H1 (cell line): ENCODE measurements around the gene SLC22A3. TPM values are rescaled to one million over a fixed set of nuclear protein-coding genes. Genes with fewer than 3 reads are reported as not detected.

Source experiments
- CTCF ChIA-PET: fragments of 300-600 bp; sonication (Branson Sonifier 250); formaldehyde crosslinking; loops from one replicate; lab custom pipeline; 2021; ENCODE audit not compliant: partially characterized antibody; lab: Charles Lee
- POLR2A ChIA-PET: fragments of 300-600 bp; sonication (Branson Sonifier 250); formaldehyde crosslinking; loops from one replicate; lab custom pipeline; 2021; ENCODE audit warnings: inconsistent platforms; ENCODE audit not compliant: partially characterized antibody; lab: Charles Lee
- DNase-seq, 2 experiments: peaks; one replicate each; pipeline versions ENCODE4 v3.0.0 to v3.0.0-alpha.2; 2010 to 2022; ENCODE audit warnings: low spot score in 2 of 2, low read depth in 1 of 2, mixed read lengths in 1 of 2
- FAIRE-seq: peaks from 2 replicates; lab custom pipeline; 2011; peaks lifted over from hg19 to GRCh38; lab: Jason Lieb, UNC
- H2AFZ ChIP-seq: 2 replicates; pipeline ENCODE4 v1.8.1; 2012; ENCODE audit warnings: low read length, inconsistent platforms
- H2AK5ac ChIP-seq: 2 replicates; pipeline ENCODE4 v1.6.1; 2013; ENCODE audit warnings: low read depth, low read length
- H2BK120ac ChIP-seq: replicated peaks from 2 replicates; pipeline ENCODE3; 2013; ENCODE audit warnings: low read depth, low read length, inconsistent platforms
- H2BK12ac ChIP-seq: 2 replicates; pipeline ENCODE4 v1.6.1; 2013; ENCODE audit warnings: low read depth, low read length
- H2BK15ac ChIP-seq: 2 replicates; pipeline ENCODE4 v1.6.1; 2013; ENCODE audit warnings: low read length
- H2BK20ac ChIP-seq: 2 replicates; pipeline ENCODE4 v1.6.1; 2013; ENCODE audit warnings: low read length
- H2BK5ac ChIP-seq: 2 replicates; pipeline ENCODE4 v1.6.1; 2013; ENCODE audit warnings: low read depth, low read length
- H3K14ac ChIP-seq: 2 replicates; pipeline ENCODE4 v1.6.1; 2013; ENCODE audit warnings: inconsistent platforms; ENCODE audit not compliant: insufficient read length
- H3K18ac ChIP-seq: 2 replicates; pipeline ENCODE4 v1.6.1; 2013; ENCODE audit warnings: low read length; ENCODE audit errors: extremely low read depth
- H3K23ac ChIP-seq: 2 replicates; pipeline ENCODE4 v1.6.1; 2013; ENCODE audit warnings: inconsistent platforms; ENCODE audit not compliant: insufficient read length
- H3K23me2 ChIP-seq: 2 replicates; pipeline ENCODE4 v1.6.1; 2013; ENCODE audit warnings: low read depth, low read length
- H3K27ac ChIP-seq: 2 replicates; pipeline ENCODE4 v1.6.1; 2011; ENCODE audit warnings: low read depth, low read length, inconsistent platforms
- H3K27me3 ChIP-seq, 4 experiments: replicated peaks in 1 of 4; 1 replicate in 1 of 4; 2 replicates in 3 of 4; pipeline versions ENCODE4 v1.6.1 to v1.8.1; 2011 to 2013; ENCODE audit warnings: low read length in 3 of 4, mild to moderate bottlenecking in 3 of 4, inconsistent platforms in 2 of 4, mixed read lengths in 2 of 4, moderate library complexity in 1 of 4; ENCODE audit not compliant: control insufficient read depth in 3 of 4, insufficient read depth in 3 of 4; ENCODE audit errors: extremely low read depth in 1 of 4
- H3K36me3 ChIP-seq, 4 experiments: 2 replicates each; pipeline versions ENCODE4 v1.6.1 to v1.8.1; 2011 to 2013; ENCODE audit warnings: mild to moderate bottlenecking in 4 of 4, low read length in 3 of 4, moderate library complexity in 2 of 4, control low read depth in 1 of 4, inconsistent platforms in 1 of 4; ENCODE audit not compliant: insufficient read depth in 4 of 4, control insufficient read depth in 2 of 4
- H3K4ac ChIP-seq: replicated peaks from 2 replicates; pipeline ENCODE3; 2013; ENCODE audit warnings: low read length, low read depth, mixed read lengths, inconsistent platforms; ENCODE audit not compliant: insufficient read length
- H3K4me1 ChIP-seq, 4 experiments: replicated peaks in 1 of 4; 1 replicate in 1 of 4; 2 replicates in 3 of 4; pipeline versions ENCODE4 v1.6.1 to v1.8.1; 2011 to 2013; ENCODE audit warnings: low read length in 3 of 4, inconsistent platforms in 2 of 4, mixed read lengths in 1 of 4; ENCODE audit not compliant: insufficient read depth in 4 of 4, control insufficient read depth in 3 of 4
- H3K4me2 ChIP-seq, 2 experiments: 2 replicates each; pipeline versions ENCODE4 v1.6.1 to v1.8.1; 2011 to 2013; ENCODE audit warnings: low read depth in 2 of 2, low read length in 2 of 2, control low read depth in 1 of 2, inconsistent platforms in 1 of 2, mild to moderate bottlenecking in 1 of 2; ENCODE audit not compliant: insufficient read depth in 1 of 2
- H3K4me3 ChIP-seq, 4 experiments: fragments of 200-600, 300-600 bp in 1 of 4; sonication (generic), shearing (Covaris generic), sonication (Bioruptor Twin) in 1 of 4; 2 replicates each; pipeline versions ENCODE4 v1.5.1 to v1.8.1; 2011 to 2016; ENCODE audit warnings: low read length in 4 of 4, low read depth in 3 of 4, control low read depth in 2 of 4, inconsistent platforms in 2 of 4, mild to moderate bottlenecking in 2 of 4, mixed read lengths in 1 of 4, moderate library complexity in 1 of 4; ENCODE audit not compliant: insufficient read depth in 2 of 4; ENCODE audit errors: extremely low read depth in 1 of 4
- H3K56ac ChIP-seq: replicated peaks from 2 replicates; pipeline ENCODE3; 2013; ENCODE audit warnings: low read depth, mild to moderate bottlenecking, mixed read lengths, low read length, inconsistent platforms; ENCODE audit not compliant: insufficient read length
- H3K79me1 ChIP-seq: 2 replicates; pipeline ENCODE4 v1.6.1; 2013; ENCODE audit warnings: low read depth, low read length, control low read depth
- H3K79me2 ChIP-seq, 2 experiments: 2 replicates each; pipeline versions ENCODE4 v1.6.1 to v1.8.1; 2012 to 2013; ENCODE audit warnings: low read length in 2 of 2, mild to moderate bottlenecking in 2 of 2, inconsistent platforms in 1 of 2; ENCODE audit not compliant: insufficient read depth in 2 of 2, control insufficient read depth in 1 of 2
- H3K9ac ChIP-seq, 4 experiments: replicated peaks in 1 of 4; 1 replicate in 1 of 4; 2 replicates in 3 of 4; pipeline versions ENCODE4 v1.6.1 to v1.8.1; 2011 to 2013; ENCODE audit warnings: low read depth in 3 of 4, low read length in 3 of 4, control low read depth in 2 of 4, mild to moderate bottlenecking in 2 of 4, moderate library complexity in 2 of 4, inconsistent platforms in 1 of 4; ENCODE audit errors: extremely low read depth in 1 of 4
- H3K9me3 ChIP-seq, 2 experiments: 2 replicates each; pipeline versions ENCODE4 v1.6.1 to v1.8.1; 2012 to 2013; ENCODE audit warnings: mild to moderate bottlenecking in 2 of 2, moderate library complexity in 2 of 2, control low read depth in 1 of 2, inconsistent platforms in 1 of 2, low read depth in 1 of 2, low read length in 1 of 2, mixed read lengths in 1 of 2; ENCODE audit not compliant: insufficient read depth in 2 of 2
- H4K20me1 ChIP-seq, 2 experiments: replicated peaks in 1 of 2; 2 replicates each; pipeline versions ENCODE3 to v1.8.1; 2011 to 2013; ENCODE audit warnings: inconsistent platforms in 2 of 2, low read length in 2 of 2, mild to moderate bottlenecking in 1 of 2; ENCODE audit not compliant: insufficient read depth in 2 of 2, control insufficient read depth in 1 of 2
- H4K5ac ChIP-seq: 2 replicates; pipeline ENCODE4 v1.6.1; 2013; ENCODE audit warnings: low read length, low read depth, mixed read lengths, inconsistent platforms; ENCODE audit not compliant: insufficient read length
- H4K8ac ChIP-seq: 2 replicates; pipeline ENCODE4 v1.8.0; 2013; ENCODE audit warnings: mild to moderate bottlenecking, moderate library complexity, low read length, inconsistent platforms; ENCODE audit not compliant: insufficient read depth; ENCODE audit errors: extremely low read depth
- H4K91ac ChIP-seq: replicated peaks from 2 replicates; pipeline ENCODE3; 2013; ENCODE audit warnings: low read length, mixed read lengths, inconsistent platforms; ENCODE audit not compliant: insufficient read length
- CBX8 ChIP-seq: fragments of 300-800, 300-1000 bp; sonication (generic); IDR thresholded peaks from 2 replicates; pipeline ENCODE4 v1.7.1; 2016; ENCODE audit warnings: low read depth, low read length, borderline replicate concordance
- EGR1 ChIP-seq: IDR thresholded peaks from 2 replicates; pipeline ENCODE4 v1.6.1; 2011; ENCODE audit warnings: low read depth, low read length, borderline replicate concordance
- JUND ChIP-seq: IDR thresholded peaks from 2 replicates; pipeline ENCODE4 v1.6.1; 2011; ENCODE audit warnings: mild to moderate bottlenecking, improper control_type of control experiment, low read length
- KDM4A ChIP-seq: IDR thresholded peaks from one replicate; pipeline ENCODE4 v1.7.1; 2012; ENCODE audit warnings: low read depth, mild to moderate bottlenecking, moderate library complexity, low read length, inconsistent platforms; ENCODE audit not compliant: severe bottlenecking
- MAFK ChIP-seq: IDR thresholded peaks from 2 replicates; pipeline ENCODE4 v1.6.1; 2012; ENCODE audit warnings: low read depth, mild to moderate bottlenecking, improper control_type of control experiment, low read length
- RXRA ChIP-seq: IDR thresholded peaks from 2 replicates; pipeline ENCODE4 v1.6.1; 2011; ENCODE audit warnings: low read depth, mild to moderate bottlenecking, low read length, moderate library complexity; ENCODE audit not compliant: insufficient read depth
- SIRT6 ChIP-seq: IDR thresholded peaks from one replicate; pipeline ENCODE4 v1.7.1; 2012; ENCODE audit warnings: low read length, inconsistent platforms
- SP1 ChIP-seq: IDR thresholded peaks from 2 replicates; pipeline ENCODE4 v1.6.1; 2011; ENCODE audit warnings: low read depth, low read length
- SP4 ChIP-seq: IDR thresholded peaks from 2 replicates; pipeline ENCODE4 v1.6.1; 2012; ENCODE audit warnings: low read length, inconsistent platforms
- TCF12 ChIP-seq: IDR thresholded peaks from 2 replicates; pipeline ENCODE4 v1.6.1; 2011; ENCODE audit warnings: low read depth, mild to moderate bottlenecking, low read length
- USF2 ChIP-seq: IDR thresholded peaks from 2 replicates; pipeline ENCODE4 v1.6.1; 2011; ENCODE audit warnings: low read length, improper control_type of control experiment
- ZNF274 ChIP-seq: IDR thresholded peaks from 2 replicates; pipeline ENCODE4 v1.7.0; 2012; ENCODE audit warnings: low read length, borderline replicate concordance; ENCODE audit errors: extremely low read depth
- polyA plus RNA-seq, 7 experiments: library from polyadenylated mRNA; depleted of rRNA in 3 of 7; stranded (reverse) in 5 of 7; unstranded in 2 of 7; fragments of >200 nt in 5 of 7; fragments of 200-250 nt in 2 of 7; gene quantifications; 1 replicate in 5 of 7; 2 replicates in 1 of 7; 4 replicates in 1 of 7; pipeline versions ENCODE4 v1.2.1 to v1.2.3, GENCODE V29; 2011 to 2013; ENCODE audit warnings: missing spikeins in 2 of 7, mixed read lengths in 2 of 7
- total RNA-seq: library from RNA; stranded (reverse); fragmentation: NEBNext Ultra II Directional; extraction: Animal tissue kit (Norgen Biotek cat#: 25700); gene quantifications from 2 replicates; pipeline ENCODE4 v1.2.1, GENCODE V29; 2021
- TF ChIP-seq, protein P1 (sequence below), 3 experiments: IDR thresholded peaks; 1 replicate in 2 of 3; 2 replicates in 1 of 3; pipeline versions ENCODE4 v1.5.1 to v1.6.1; 2011; ENCODE audit warnings: low read length in 3 of 3, mild to moderate bottlenecking in 3 of 3, inconsistent platforms in 2 of 3, low read depth in 1 of 3, moderate library complexity in 1 of 3; ENCODE audit not compliant: insufficient read depth in 1 of 3; ENCODE audit errors: control extremely low read depth in 1 of 3

The SLC22A3 gene
- total and polyA plus RNA-seq, 2 of the 8 experiments (the other 6 are each of a cell fraction or from before 2014, with no cell fraction given), result 1.0 to 2.9 TPM

GRCh38 chr6:160316261-160316660, 31.9 kb upstream of the SLC22A3 start:
- Histone ChIP-seq H3K9ac (no peak overlapping the region), H3K4me1 (no peaks in the 10 kb centered on the region), H2AK5ac (no peak overlapping the region), H3K36me3 (no peaks in the 10 kb centered on the region), H3K4me3 (no peak overlapping the region), H2AFZ (no peak overlapping the region), H3K27ac (no peak overlapping the region), H4K5ac (no peak overlapping the region), H2BK12ac (no peak overlapping the region), H3K27me3 (no peaks in the 10 kb centered on the region), H3K23ac (no peak overlapping the region), H4K91ac (no peak overlapping the region), H3K79me1 (no peaks in the 10 kb centered on the region), H3K18ac (no peak overlapping the region), H3K23me2 (no peaks in the 10 kb centered on the region), H4K8ac (no peak overlapping the region), H3K4me2 (no peak overlapping the region), H3K56ac (no peak overlapping the region), H2BK120ac (no peak overlapping the region), H2BK5ac (no peak overlapping the region), H4K20me1 (no peaks in the 10 kb centered on the region), H3K14ac (no peak overlapping the region), H3K9me3 (peaks cover 5 to 8% of the 10 kb centered on the region in 2 experiments; a peak in 3 of 4 replicates), H2BK20ac (no peak overlapping the region), H3K4ac (no peak overlapping the region), H3K79me2 (no peaks in the 10 kb centered on the region), H2BK15ac (no peak overlapping the region)
- CTCF ChIA-PET, result no interaction called here
- POLR2A ChIA-PET, result no interaction called here
- no peak for DNase-seq
- no peak for FAIRE-seq
- no peak for TF ChIP-seq USF2
- no peak for TF ChIP-seq SP1
- TF ChIP-seq SIRT6, result no peak
- TF ChIP-seq RXRA, result no peak
- no peak for TF ChIP-seq KDM4A
- no peak for TF ChIP-seq TCF12
- no peak for TF ChIP-seq ZNF274
- no peak for TF ChIP-seq EGR1
- TF ChIP-seq CBX8, result no peak
- TF ChIP-seq, protein P1, sequence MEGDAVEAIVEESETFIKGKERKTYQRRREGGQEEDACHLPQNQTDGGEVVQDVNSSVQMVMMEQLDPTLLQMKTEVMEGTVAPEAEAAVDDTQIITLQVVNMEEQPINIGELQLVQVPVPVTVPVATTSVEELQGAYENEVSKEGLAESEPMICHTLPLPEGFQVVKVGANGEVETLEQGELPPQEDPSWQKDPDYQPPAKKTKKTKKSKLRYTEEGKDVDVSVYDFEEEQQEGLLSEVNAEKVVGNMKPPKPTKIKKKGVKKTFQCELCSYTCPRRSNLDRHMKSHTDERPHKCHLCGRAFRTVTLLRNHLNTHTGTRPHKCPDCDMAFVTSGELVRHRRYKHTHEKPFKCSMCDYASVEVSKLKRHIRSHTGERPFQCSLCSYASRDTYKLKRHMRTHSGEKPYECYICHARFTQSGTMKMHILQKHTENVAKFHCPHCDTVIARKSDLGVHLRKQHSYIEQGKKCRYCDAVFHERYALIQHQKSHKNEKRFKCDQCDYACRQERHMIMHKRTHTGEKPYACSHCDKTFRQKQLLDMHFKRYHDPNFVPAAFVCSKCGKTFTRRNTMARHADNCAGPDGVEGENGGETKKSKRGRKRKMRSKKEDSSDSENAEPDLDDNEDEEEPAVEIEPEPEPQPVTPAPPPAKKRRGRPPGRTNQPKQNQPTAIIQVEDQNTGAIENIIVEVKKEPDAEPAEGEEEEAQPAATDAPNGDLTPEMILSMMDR (IDR thresholded peaks at IDR 0.05; ENCODE audit: control extremely low read depth in 1 of 3, insufficient read depth in 1 of 3, low read depth in 1 of 3, low read length in 3 of 3), result no peak
- no peak for TF ChIP-seq JUND
- TF ChIP-seq SP4, result no peak
- no peak for TF ChIP-seq MAFK
